Coronary artery (tissue), 2 donors: Measurements from ENCODE around the gene CALHM2.
A peak's percentile ranks its signal among the peaks of the same experiment; 100 is the strongest.

Source experiments
- DNase-seq: peaks from one replicate; pipeline ENCODE4 v3.0.0-alpha.2; 2017; ENCODE audit warnings: low spot score
- H3K27ac ChIP-seq, 2 donors: fragments of 200-600 bp; sonication (generic); one replicate each; pipeline ENCODE4 v1.5.1; 2016 to 2019
- H3K4me3 ChIP-seq: fragments of 200-600 bp; sonication (generic); 2 replicates; pipeline ENCODE4 v1.5.1; 2016; ENCODE audit warnings: mild to moderate bottlenecking, moderate library complexity
- TF ChIP-seq, protein P1 (sequence below): fragments of 200-600 bp; sonication (generic); IDR thresholded peaks from one replicate; pipeline ENCODE4 v1.5.1; 2019; ENCODE audit warnings: antibody characterized with exemption

The CALHM2 gene

DNA sequence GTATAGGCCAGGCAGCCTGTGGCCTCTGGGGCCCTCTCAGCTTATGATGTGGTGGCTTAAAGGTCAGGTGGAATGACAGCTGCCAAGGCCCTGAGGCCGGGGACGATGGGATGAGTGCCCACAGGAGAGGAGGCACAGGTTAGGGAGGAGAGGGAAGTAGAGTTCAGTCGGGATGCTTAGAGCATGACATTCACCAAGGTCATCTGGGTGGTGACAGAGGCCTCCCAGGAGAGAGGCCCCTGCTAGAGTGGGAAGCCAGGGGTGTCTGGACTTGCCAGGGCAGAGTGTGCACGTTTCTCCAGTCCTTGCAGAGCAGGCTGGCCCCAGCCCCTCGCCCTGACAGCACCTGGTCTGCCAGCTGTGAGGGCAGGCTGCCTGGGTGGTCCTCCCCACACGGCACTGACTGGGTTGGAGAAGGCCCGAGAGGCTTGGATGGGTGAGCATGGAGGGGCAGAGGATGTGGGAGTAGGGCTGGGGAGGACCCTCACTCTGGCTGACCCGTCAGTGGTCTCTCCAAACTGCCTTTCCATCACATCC lies 5.1 kb upstream of the CALHM2 start:
- no peak overlapping the region for H3K4me3 ChIP-seq
- DNase-seq: no peak
- H3K27ac ChIP-seq: no peak overlapping the region
- TF ChIP-seq, protein P1, sequence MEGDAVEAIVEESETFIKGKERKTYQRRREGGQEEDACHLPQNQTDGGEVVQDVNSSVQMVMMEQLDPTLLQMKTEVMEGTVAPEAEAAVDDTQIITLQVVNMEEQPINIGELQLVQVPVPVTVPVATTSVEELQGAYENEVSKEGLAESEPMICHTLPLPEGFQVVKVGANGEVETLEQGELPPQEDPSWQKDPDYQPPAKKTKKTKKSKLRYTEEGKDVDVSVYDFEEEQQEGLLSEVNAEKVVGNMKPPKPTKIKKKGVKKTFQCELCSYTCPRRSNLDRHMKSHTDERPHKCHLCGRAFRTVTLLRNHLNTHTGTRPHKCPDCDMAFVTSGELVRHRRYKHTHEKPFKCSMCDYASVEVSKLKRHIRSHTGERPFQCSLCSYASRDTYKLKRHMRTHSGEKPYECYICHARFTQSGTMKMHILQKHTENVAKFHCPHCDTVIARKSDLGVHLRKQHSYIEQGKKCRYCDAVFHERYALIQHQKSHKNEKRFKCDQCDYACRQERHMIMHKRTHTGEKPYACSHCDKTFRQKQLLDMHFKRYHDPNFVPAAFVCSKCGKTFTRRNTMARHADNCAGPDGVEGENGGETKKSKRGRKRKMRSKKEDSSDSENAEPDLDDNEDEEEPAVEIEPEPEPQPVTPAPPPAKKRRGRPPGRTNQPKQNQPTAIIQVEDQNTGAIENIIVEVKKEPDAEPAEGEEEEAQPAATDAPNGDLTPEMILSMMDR: no peak

DNA sequence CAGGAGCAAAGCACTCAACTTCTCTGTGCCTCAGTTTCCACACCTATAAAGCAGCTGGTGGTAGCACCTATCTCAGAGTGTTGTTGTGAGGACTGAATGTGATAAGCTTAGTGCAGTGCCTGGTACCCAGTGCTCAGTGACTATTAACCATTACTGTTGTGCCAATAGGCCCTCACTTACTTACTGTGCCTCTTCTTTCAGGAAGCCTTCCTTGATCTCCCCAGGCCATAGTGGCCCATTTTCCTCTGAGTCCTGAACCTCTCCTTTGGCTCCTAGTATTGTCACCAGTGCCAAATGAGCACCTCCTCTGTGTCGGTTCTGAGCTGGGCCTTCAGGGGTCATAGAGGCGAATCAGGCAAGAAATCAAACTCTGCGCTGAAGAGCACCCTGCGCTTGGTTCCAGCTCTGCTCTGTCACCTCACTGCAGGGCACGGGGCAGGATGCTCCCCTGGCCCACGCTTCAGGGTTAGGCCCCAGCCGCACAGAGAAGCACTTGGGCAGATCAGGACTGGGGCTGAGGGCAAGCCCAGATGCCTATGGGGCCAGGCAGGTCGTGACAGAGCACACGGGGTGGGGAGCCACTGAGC lies 4.0 kb upstream of the CALHM2 start:
- TF ChIP-seq, protein P1: no peak
- H3K27ac ChIP-seq: no peak overlapping the region
- H3K4me3 ChIP-seq: no peak overlapping the region

DNA sequence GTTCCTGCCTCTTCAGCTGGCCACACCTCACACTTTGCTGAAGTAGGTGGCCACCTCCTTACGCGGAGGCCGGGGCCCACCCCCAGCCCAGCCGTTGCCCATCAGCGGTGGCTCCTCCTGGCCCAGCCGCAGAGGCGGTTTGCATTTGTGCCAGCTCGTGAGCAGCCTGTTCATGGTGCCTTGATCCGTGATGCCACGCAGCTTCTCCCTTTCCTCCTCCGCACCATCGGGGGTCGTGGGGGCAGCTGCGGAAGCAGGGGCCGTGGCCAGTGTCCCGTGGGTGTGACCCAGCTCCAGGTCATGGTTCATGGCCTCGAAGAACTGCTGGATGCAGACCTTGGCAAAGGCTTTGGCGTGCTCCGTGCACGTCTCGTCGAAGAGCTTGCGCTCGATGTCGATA lies 3.1 kb upstream of the CALHM2 start:
- TF ChIP-seq, protein P1: no peak
- no peak for DNase-seq
- no peak overlapping the region for H3K27ac ChIP-seq
- H3K4me3 ChIP-seq: no peak overlapping the region

More for the DNA sequence above, 4.0 kb upstream of the CALHM2 start:
- no peak for DNase-seq

DNA sequence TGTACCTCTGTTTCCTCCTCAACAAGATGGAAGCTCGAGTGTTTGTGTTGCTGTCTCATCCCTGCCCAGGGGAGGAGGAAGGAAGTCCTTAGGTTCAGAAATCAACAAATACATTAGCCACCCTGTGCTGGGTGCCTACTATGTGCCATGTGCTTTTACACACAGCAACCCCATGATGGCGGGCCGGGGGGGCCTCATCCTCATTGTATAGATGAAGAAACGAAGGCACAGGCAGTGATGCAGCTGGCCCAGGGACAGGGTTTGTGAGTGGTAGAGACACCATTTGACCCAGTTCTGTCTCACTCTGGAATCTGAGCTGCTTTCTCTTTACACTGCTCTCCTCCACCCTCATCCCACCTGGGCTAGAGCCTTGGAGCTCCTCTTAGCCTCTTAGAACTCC lies 1.9 kb upstream of the CALHM2 start:
- TF ChIP-seq, protein P1: no peak
- DNase-seq: no peak
- H3K4me3 ChIP-seq: no peak overlapping the region
- no peak overlapping the region for H3K27ac ChIP-seq

DNA sequence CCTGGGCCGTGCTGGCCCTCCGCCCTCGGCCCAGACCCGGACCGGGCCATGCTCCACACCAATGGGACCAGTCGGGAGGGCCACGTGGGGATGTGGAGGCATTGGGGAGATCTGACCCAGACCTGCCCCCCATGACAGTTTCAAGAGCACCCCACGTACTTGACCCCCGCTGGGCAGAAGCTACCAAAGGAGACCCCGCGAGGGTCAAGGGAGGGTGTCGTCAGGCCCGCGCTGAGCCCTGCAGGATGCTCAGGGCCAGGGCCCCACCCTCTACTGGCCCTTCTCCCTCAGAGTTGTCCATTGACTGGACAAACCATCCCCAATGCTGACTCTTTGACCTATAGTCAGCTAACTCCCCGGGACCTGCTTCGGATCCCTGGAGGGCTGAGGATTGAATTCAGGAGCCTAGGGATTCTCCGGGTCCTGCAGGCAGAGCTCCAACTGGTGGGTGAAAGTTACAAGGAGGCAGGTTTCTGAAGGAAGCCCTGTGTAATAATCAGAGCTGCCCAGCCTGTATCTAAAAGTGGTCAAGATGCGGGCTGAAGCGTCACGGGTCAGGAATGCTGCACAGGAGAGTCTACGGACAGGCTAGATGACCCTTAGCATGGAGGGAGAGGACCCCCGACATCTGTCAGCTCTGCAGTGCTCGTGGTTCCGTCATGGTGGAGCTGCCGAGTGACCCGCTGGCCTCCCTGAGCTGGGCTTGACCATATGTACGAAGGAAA lies 498 bp upstream of the CALHM2 start:
- no peak for DNase-seq
- TF ChIP-seq, protein P1: no peak
- Histone ChIP-seq H3K27ac (peak overlapping the region; percentile 95 to 96), H3K4me3 (peak overlapping the region; percentile 90)

DNA sequence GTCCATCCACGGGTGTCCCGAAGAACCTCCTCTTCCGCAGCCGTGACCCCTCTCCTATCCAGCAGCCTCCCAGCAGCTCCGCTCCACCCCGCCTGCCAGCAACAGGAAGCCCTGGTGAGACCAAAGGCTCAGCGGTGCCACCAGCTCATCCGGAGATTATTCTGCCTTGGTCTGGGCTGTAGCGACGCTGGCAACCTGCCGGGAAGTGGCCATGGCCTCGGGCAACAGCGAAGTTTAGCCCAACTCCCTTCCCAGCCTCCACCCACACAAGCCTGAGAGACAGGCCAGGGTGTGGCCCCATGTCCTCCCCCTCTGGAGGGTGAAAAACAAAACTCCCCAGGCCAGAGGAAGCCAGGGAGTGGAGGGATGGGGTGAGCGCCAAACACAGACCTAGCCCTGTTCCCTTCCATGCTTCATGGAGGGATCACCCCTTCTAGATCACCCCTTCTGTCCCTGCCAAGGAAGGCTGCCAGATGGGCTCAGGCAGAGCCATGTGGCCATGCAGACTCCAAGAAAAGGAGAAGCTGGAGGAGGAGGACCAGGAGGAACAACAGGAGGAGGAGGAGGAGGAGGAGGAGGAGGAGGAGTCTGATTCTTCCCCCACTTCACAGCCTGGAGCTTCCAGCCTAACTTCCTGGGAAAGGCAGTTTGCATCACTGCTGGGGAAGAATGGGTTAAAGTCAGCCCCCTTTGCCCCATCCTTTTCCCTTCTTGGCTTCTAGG lies 918 bp downstream of the CALHM2 start:
- TF ChIP-seq, protein P1: no peak
- peak; percentile 89 for DNase-seq
- H3K4me3 ChIP-seq: peak overlapping the region; percentile 90
- H3K27ac ChIP-seq: peak overlapping the region; percentile 95 to 96
